Activated T-helper 1 cell treated with Interleukin-2 at 50 U/mL for 16 hours (primary cell): ENCODE measurements around the gene SLC51A.

ENCODE experiments used
- DNase-seq: peaks from one replicate; pipeline ENCODE4 v3.0.0-alpha.2; 2020; ENCODE audit warnings: low read depth

The SLC51A gene

DNA sequence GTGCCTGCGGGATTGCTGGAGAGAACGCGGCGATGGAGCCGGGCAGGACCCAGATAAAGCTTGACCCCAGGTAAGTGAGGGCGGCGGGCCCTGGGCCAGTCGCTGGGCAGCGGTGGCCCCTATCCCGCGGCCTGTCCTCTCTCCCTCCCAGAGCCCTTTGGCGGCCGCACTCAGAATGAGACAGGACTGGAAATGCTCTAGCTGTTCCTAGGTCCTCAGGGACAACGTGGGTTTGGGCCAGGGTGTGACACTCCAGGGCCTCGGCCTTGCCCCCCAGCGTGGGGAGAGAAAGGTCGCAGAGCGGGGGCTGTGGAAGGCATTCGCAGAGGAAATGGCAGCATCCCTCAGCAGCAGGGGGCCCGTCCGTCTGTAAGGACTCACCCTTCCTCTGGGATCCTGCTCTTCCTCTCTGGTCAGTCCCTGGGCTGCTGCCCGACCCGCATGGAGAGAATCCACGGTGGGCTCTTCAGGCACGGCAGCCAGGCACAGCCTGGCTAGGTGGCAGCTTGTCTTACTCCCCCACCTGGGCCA, 412 bp downstream of the SLC51A start:
- no peak for DNase-seq

DNA sequence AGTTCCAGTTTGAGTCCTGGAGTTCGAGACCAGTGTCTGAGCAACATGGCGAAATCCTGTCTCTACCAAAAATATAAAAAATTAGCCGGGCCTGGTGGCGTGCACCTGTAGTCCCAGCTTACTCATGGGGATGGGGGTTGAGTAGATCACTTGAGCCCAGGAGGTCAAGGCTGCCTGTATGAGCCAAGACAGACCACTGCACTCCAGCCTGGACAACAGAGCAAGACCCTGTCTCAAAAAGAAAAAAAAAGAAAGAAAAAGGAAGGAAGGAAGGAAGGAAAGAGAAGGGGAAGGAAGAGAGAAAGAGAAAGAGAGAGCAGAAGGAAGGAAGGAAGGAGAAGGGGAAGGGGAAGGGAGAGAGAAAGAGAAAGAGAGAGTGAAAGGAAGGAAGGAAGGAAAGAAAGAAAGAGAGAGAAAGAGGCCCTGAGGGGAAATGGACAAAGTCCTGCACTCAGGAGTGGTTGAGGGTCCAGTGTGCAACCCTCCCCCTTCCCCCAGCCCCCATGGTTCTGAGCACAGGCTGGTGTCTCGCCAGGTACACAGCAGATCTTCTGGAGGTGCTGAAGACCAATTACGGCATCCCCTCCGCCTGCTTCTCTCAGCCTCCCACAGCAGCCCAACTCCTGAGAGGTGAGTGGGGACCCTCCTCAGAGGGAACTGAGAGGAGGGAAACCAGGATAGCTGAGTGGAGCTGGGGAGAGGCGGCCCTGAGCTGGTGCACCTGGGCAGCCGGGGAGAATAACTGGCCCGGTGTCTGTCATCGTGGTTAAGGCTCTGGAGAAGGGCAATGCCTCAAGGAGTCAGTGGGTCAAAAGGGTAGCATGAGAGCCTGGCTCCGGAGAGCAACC, 1.2 kb downstream of the SLC51A start:
- no peak for DNase-seq

DNA sequence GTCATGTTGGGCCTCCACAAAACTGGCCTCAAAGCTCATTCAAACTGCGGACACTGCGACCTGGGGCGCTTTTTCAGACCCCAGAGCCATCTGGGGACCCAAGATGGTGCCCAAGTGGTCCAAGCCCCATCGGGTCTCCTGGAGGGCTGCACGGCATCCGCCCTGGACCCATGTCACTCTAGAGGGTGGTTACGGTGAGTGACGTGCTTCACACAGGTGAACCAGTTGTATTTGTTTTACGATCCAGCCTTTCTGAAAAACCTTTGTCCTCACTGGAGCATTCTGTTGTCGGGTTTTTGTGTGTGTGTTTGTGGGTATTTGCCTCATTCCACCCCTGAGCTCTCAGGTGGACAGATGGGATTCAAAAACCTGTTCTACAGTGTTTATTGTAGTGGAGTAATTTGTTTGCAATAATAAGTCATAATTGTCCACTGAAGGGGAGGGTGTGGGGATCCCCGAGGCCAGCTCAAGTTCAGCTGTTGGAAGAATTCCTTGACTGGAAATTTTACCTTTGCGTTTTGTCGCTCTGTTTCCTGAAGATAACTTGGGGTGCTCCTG, 1.9 kb downstream of the SLC51A start:
- DNase-seq = no peak

GRCh38 chr3:196219194-196219969, 3.0 kb downstream of the SLC51A start:
- peak; percentile 25 for DNase-seq

DNA sequence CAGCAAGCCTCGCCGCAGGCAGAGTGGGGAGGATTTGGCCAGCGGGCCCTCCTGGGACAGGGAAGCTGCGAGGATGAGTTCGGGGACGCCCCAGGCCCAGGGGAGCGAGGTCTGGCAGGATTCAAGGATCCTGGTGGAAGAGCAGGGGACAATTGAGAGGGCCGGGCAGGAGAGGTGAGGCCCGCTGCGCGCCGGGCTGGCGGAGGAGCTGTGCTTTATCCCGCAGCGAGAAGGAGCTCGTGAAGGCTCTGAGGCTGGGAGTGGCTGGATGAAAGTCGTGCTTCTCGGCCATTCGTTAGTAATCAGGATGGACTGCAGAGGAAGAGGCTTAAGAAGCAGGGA, 3.6 kb downstream of the SLC51A start:
- no peak for DNase-seq

GRCh38 chr3:196220587-196220986, 4.3 kb downstream of the SLC51A start:
- no peak for DNase-seq

GRCh38 chr3:196220991-196221390, 4.7 kb downstream of the SLC51A start:
- no peak for DNase-seq

DNA sequence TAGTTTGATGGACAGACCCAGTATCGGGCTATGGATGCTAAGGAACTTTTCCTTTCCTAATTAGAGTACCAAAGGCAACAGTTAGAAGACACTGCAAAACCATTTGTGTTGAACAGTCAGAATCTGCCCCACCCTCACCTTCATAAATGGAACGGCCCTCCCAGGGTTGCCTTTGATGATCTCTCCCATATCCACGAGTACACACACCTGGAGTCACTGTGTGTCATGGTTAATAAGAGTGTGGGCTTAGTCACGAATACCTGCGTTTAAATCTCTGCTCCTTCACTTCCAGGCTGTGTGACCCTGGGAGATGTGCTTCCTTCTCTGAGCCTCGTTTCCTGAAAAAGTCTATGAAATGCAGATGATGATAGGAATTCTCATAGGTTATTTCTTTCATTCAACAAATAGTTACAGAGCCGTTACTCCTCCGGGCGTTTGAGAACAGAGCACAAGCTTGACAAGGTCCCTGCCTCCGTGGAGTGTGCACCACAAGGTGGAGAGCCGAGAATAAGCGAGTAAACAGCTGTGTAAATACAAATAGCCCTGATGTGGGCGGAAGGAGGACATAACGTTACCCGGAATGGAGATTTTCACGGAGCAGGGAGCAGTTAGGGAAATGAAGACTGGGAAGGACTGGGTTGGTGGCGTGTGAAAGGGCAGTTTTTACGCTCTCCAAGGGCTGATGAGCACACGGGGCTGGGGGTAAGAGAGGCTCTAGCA, 6.7 kb downstream of the SLC51A start:
- no peak for DNase-seq

GRCh38 chr3:196225086-196225485, 8.8 kb downstream of the SLC51A start:
- no peak for DNase-seq

- DNase-seq = no peak
Observed at GRCh38 chr3:196225763-196226364, 9.5 kb downstream of the SLC51A start.

DNA sequence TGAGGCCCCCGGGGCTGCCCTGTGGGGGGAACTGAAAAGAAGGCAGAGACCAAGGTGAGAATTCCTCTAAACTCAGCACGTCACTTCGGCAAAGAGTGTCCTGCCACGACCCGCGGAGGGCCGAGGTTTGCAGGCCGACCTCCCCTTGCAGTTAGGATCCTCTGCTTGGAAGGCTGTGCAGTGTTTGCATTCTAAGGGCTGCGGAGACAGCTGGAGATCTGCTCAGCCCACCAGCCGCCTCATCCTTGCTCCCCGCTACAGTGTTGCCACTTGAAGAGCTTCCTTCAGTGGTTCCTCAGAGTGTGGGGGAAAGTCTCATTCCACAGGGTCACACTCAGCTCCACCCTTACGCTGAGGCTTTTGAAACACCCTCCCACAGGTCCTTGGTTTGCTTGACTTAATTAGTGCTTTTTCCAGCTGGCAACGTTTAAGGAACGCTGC, 10.8 kb downstream of the SLC51A start:
- DNase-seq = no peak

- no peak for DNase-seq
Observed at GRCh38 chr3:196227629-196228493, 11.5 kb downstream of the SLC51A start.

- DNase-seq = no peak
Observed at GRCh38 chr3:196232154-196232881, 16.0 kb downstream of the SLC51A start.

DNA sequence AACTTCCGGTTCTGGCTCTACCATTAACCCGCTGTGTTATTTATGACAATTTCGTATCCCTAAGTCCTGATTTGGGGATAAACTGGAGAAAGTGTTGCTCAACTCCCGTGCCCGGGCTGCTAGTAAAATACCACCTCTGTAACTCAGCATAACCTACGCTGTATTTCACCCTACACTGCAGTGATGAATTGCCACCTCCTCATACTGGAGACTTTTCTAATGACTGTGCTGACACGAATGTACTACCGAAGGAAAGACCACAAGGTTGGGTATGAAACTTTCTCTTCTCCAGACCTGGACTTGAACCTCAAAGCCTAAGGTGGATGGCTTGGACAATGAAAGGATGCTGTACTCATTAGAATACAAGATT, 16.5 kb downstream of the SLC51A start:
- DNase-seq = no peak

DNA sequence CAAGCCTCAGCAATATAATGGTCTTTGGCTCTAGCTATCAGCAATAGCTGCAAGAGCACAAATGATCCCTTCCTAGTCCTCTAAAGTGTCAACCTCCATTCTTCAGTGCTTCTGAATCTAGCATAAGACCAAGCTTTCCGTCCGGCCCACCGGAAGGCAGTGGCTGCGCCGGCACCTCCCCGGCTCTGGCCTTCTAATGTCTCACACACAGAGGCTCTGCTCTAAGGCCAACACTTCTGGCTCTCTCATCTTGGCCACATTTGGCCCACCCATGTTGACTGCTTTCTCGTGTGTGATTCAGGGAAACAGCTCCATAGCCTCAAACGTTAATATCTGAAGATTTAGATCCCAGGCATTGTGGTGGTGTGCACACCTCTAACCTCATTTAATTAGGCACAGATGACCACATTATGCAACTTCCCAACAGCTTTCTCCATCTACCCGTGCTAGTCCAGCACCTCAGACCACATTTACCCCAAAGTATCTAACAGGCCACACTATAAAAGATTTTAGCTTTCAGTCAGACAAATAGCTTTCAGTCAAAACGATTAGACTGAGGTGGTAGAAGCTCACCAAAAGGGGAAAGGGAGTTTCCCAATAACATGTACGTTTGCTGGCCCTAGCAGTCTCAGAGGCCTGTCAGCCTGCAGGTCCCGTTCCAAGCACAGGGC, 19.3 kb downstream of the SLC51A start:
- no peak for DNase-seq

GRCh38 chr3:196236223-196236622, 19.9 kb downstream of the SLC51A start:
- DNase-seq = no peak

DNA sequence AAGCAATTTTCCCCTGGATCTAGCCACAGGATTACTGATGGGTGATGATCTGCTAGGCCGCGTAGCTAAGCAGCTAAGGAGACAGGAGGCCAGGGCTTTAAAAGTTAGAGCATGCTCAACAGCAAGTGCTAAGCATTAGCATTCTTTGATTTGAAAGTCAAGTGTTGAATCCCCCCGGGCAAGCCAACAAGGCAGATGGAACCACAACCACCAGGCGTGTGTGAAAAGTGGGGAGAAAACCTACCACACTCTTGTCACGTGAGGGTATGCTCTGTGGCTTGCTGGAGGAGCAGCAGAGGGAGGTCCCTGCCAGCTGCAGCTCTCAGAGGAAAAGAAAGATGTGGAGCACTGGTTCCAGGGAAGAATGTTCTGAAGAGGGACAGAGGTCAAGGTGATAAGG, 20.9 kb downstream of the SLC51A start:
- DNase-seq = no peak

- no peak for DNase-seq
Observed at GRCh38 chr3:196238612-196239560, 22.6 kb downstream of the SLC51A start.
